Superior temporal gyrus (tissue), 1 donor: Measurements from ENCODE around the gene PHLDA3.
"Not testable (repeated sequence)": the region's sequence is repeated elsewhere in the genome, so short reads cannot be mapped to it uniquely, and the experiment has no call there.

Experiments
- DNase-seq: peaks from one replicate; pipeline ENCODE4 v3.0.0-alpha.2; 2016; ENCODE audit errors: extremely low spot score

PHLDA3 gene

DNA sequence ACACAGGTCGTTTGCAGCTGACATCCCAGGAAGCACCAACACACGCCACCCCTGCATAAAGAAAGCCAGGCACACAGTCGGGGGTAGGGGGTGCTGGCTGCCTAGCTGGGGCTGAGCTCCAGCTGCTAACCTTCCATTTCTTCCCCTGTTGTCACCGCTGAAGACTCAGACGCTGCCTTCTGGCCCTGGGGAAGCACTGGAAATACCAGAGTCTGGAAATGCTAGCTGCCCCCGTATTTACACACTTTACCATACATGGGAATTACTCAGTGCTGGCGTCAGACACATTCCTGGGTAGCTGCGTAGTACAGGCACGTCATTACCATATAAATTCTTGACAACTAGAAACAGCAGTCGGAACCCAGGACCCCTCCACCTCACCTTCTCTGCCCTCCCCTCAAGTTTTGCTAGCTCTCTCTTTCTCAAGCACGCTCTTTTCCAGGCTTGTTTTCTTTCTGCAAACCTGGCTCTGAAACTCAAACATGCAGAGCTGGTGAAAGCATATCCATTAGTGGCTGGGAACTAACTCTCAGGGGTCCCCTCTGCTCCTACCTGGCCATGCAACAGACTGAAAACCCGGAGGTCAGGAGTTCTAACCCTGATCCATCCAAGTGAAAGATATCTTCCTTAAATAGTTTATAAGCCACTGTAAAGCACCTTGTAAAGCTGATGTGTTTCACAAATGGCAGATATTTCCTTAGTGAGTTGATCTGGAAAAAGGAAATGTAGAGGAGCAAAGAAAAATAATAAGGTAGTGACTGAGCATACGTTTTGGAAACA is 34.6 kb upstream of the PHLDA3 start:
- no peak for DNase-seq

- no peak for DNase-seq
Observed at GRCh38 chr1:201502511-201502857, 33.5 kb upstream of the PHLDA3 start.

- no peak for DNase-seq
Observed at GRCh38 chr1:201501812-201502510, 33.0 kb upstream of the PHLDA3 start.

DNA sequence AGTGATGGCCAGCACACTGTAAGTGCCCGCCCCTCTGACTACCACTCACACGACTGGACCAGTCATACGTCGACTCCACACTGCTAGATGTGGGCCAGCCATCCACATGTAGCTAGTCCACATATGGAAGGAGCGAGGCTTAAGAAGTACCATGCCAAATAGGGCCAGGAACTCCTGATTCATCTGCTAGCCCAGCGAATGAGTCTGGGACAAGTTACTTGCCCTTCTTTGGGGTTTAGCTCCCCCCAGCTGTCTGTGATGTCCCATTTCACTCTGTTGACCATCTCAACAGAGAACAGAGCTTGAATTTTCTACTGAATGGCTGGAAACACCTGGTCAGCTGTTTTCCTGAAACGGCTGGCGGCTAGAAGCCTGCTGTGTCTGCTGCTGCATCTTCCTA is 32.2 kb upstream of the PHLDA3 start:
- DNase-seq = no peak

- no peak for DNase-seq
Observed at GRCh38 chr1:201500670-201501120, 31.7 kb upstream of the PHLDA3 start.

GRCh38 chr1:201499795-201500669 is 31.0 kb upstream of the PHLDA3 start:
- DNase-seq = peak; percentile 95

DNA sequence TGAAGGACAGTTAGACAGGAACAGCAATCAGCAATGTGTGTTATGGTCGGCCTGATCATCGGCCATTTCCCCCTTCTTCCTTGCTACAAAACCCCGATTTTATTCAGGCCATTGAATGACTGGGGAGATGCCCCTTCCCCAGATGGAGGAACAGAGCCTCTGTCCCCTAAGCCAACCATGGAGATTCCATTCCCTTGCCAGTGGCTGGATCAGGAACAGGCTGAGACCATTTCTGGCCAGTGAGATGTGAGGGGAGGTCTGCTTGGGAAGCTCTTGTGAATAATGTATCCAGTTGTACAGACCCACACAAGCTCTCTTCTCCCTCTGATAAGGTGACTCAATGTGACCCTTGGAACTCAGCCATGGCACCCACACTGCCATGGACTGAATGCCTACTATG is 30.2 kb upstream of the PHLDA3 start:
- DNase-seq = no peak

DNA sequence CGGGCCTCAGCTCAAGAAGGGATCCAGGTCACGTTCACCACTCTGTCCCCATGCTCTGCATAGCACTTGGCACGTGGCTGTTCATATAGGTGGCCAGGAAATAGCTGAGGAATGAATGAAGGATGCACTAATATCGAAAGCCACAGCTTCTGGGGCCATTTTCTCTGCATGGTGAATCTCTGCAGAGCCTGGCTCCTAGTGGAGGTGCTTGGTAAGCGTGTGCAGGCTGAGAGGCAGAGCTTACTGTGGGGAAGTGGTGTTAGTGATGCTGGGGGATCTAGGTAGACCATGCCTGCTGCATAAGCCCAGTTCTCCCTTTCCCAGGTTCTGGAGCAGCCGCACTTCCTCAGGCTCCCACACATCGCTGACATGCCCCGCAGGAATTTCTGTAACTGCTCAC is 29.6 kb upstream of the PHLDA3 start:
- no peak for DNase-seq

GRCh38 chr1:201497935-201498509 is 29.0 kb upstream of the PHLDA3 start:
- no peak for DNase-seq

DNA sequence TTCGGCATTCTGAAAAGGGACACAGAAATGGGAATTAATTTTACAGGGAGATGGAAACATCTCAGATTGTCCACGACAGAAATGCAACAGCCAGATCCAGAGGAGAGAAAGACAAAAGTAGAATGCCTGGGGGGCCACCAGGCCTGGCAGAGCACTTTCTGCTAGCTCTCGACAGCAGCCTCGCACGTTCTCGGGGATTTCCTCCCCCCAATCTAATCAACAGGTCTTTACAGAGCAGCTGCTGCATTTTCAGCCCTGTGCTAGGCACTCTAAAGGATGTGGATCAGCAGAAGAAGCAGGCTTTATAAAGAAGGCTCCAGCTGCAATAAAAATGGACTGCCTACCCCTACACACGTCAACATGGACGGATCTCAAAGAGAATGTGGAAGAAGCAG is 27.3 kb upstream of the PHLDA3 start:
- no peak for DNase-seq

- peak; percentile 92 for DNase-seq
Observed at GRCh38 chr1:201495551-201496295, 26.7 kb upstream of the PHLDA3 start.

DNA sequence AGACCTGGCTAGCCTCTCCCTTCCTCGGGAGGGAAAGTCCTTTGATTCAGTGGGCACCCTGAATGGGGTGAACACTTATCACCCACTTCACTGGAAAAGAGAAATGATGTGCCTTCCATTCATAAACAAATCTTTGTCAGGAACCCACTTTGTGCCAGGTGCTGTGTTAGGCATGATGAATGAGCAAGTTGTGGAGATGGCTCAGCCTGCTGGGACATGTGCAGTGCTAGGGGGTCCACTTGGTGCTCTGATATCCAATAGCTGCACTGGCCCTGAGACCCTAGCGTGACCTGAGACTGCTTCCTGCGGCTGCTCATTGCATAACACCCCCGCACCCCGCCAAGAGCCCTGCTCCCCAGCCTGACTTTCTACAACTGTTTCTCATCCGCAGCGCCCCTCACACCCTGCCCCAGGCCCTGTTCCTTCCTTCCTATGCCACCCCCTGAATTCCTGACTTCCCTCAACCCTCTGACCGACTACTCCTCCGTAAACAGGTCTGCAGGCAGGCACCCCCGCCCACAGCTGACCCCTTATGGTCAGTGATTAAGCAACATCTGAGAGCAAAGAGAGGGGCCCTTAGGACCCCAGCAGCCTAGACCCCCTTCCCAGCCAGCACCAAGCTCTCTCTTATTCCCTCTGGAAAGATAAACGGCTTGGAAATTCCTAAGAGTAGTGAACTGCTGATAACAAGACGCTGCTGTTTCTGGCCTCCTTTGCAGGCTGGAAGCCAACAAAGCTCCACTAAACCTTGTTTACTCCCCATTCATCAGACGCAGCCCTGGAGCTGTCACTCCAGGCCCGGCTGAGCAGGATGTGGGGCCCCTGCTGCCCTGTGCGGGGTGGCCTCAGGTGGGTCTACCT is 25.0 kb upstream of the PHLDA3 start:
- DNase-seq = no peak

GRCh38 chr1:201493026-201493656 is 24.2 kb upstream of the PHLDA3 start:
- DNase-seq = not testable (repeated sequence)

DNA sequence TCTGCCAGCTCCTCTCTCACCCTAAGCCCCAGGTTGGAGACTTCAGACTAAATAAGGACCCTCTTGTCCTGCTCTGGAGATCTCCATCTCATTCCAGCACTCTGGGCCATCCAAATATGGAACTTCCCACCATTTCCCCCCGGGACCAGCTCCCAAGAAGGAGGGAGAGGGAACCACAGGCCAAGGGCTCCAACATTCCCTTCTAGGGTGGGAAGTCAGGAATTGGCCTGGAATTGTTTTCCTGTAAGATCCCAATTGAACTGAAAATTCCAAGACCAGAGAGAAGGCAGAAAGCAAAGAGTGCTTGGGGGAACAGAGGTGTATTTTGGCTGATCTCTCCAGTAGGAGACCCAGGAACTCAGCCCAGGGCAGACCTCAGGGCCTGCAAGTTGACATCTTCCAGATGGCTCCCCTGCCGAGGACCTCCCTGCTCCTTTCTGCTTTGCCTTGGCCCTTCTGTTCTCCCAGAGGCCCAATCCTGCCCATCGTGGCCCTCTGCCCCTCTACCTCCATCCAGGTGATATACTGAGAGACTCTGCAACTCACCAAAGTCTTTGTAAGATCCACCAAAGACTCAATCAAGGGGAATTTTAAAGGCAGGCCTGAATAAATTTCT is 23.0 kb upstream of the PHLDA3 start:
- no peak for DNase-seq

- DNase-seq = no peak
Observed at GRCh38 chr1:201490708-201491131, 21.7 kb upstream of the PHLDA3 start.

- DNase-seq = no peak
Observed at GRCh38 chr1:201489643-201490261, 20.8 kb upstream of the PHLDA3 start.

DNA sequence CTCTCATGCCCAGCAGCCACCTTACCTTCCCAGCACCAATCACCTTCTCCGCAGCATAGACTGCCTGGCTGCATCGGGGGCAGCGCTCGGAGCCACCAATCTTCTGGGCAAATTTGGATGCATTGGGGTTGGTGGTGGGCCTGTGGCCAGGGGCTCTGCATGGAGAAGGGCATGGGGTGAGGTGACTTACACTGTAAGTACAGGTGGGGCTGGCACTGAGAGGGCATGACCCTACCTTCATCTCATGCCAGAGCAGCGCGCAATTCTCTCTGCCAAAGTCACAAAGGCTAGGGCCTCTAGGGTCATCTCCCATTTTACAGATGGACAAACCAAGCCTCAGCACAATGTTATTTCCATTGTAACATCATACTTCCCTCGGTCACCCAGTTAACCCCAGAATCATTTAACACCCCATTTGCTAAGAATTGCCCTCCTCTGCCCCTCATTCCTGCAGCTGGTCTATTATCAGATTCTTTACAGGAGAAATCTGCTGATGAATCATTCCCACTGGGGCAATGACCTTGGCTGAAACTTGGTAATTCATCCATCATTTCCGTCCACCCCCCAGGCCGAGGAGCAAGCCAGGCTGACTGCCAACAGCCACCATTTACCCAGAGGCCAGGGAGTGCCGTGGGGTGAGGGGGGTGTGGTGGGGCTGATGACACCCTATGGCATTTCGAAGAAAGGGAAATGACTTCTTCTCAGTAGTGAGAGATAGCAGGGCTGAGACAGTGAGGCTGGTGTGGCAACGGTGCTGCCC is 20.0 kb upstream of the PHLDA3 start:
- no peak for DNase-seq

DNA sequence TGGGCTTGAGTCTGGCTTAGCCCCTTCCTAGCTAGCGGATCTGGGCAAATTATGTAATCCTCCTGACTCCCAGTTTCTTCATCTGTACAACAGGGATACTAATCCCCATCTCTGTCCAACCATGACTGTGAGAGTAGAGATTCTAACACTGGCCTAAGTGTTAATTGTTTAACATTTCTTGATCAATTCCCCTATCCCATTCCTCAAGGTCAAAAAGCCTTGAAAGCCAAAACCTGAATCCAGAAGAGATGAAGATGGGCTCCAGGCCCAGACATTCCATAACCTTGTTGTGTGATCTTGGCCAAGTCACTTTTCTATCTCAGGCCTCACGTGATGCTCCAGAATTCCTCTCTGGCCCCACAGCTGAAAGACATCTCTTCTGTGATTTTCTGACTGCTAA is 18.8 kb upstream of the PHLDA3 start:
- DNase-seq = no peak
